Kasumi-1 (cell line): ENCODE results near the gene USH1C.

Experiments used
- DNase-seq, 2 experiments: peaks; one replicate each; lab custom pipeline; 2025; lab: John Stamatoyannopoulos, UW

USH1C gene

DNA sequence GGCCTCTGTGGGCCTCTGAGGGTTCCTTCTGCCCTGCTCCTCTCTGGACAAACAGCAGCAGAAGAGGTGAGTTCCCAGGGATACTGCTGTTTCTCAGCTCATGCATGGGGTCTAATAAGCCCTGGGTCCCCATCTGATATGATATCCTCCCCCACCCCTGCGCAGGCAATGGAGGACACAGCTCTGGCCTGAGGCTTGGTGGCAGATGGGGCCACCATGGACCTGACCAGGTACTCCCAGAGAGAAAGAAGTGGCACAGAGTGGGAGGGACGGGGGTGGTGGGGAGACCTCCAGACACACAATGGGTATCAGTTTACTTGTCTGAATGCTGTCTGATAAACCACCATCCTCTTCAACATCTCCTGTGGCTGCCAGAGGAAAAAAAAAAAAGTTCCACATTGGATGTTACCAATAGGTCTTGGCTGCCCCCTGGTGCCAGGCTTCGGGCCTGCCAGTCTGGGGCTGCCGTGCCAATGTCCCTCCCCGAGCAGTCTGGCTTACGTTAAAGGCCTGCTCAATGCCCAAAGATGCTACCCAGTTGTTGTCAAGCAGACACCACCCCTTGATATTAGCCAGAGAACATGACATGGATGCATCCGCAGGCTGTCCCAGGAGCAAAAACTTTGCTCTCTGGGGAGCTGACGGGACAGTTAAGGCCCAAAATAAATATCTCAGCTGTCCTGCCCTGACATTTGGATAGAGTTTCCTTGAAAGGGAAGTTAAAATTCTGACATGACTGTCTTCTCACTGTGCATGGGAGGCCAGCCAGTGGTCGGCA lies 39.7 kb downstream of the USH1C start:
- DNase-seq, result peak; percentile 54 to 71

DNA sequence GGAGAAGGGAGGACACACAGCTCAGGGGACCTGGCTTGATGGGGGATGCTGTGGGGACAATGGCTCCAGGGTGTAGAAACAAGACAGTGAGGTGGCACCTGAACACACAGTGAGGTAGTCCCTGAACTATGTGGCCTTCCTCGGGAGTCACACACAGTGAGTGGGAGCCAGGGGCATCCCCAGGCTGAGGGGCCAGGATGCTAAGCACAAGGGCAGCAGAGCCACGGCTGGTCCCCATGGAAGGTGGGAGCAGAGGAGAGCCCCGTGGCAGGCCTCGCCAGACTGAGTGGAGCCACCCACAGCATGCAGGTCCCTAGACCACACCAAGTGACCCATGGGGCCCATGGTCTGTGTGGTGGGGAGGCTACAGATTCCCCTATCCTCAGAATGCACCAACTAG lies 41.6 kb downstream of the USH1C start:
- no peak for DNase-seq

DNA sequence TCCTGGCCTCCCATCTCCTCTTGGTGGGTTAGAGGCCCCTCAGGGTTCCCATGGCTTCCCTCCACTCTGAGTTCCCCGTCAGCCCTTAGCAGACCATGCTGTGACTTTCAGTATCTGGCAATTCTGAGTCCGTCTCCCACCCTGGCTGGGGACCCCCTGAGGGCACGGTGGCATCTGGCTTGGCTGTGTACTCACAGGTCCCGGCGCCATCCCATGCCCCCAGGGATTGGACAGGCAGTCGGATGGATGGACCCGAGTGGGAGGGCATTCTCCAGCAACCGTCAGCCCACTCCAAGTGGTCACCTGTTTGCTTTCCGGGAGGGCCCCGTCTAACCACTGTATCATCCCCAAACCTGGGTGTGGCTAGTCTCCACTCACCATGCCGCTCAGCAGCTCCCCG lies 43.5 kb downstream of the USH1C start:
- DNase-seq, result no peak

GRCh38 chr11:17498475-17498874 lies 45.7 kb downstream of the USH1C start:
- DNase-seq, result no peak

DNA sequence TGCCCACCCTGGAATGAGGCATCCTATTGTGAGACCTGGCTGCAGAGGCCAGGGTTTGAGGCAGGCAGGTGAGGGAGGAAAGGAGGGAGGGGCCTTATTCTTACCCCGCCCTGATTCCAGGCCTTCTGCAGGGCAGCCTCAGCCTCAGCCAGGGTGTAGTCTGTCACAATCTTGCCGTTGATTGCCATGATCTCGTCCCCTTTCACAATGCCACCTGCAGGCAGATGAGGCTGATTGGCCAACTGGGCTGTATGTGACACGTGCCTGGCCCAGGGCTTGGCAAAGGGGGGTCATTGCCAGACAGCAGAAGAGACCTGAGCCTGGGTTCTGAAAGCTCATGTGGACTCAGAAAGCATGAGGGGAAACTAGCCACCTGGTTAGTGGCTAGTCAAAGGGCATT lies 46.2 kb downstream of the USH1C start:
- DNase-seq, result no peak

GRCh38 chr11:17496406-17496805 lies 47.8 kb downstream of the USH1C start:
- no peak for DNase-seq

DNA sequence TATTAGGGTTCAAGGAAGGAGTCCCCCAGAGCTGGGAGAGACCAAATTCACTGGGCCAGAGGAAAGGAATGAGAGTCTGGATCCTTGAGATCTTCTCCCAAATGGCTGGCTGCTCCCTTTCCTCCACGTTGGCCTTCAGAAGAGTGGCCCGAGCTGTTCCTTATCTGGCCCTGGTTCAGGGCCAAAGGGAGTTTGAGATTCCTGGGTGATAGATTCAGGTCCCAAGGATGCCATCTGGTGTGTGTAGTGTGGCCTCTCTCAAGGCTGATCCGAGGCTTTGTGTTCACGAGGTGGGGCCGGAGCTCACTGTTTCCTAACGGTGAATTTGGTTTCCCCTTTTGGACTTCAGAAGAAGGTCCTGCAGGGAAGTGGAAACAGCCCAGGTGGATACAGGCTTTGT lies 50.2 kb downstream of the USH1C start:
- no peak for DNase-seq

GRCh38 chr11:17490938-17491337 lies 53.3 kb downstream of the USH1C start:
- no peak for DNase-seq

DNA sequence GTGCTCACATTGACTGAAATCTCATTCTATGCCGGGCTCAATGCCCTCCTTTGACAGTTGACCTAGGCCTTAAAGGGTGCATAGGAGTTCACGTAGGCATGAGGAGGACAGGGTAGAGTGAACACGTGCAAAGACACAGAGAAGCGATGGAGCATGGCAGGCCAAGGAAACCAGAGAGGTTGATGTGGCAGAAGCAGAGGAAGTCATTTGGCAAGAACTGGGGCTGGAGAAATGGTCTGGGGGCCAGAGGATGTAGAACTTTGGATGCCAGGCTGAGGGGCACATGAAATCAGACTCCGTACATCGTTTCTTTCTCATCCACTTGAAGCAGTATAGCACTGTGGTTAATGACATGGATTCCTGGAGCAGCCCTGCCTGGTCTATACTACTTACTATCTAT lies 54.0 kb downstream of the USH1C start:
- DNase-seq, result no peak

DNA sequence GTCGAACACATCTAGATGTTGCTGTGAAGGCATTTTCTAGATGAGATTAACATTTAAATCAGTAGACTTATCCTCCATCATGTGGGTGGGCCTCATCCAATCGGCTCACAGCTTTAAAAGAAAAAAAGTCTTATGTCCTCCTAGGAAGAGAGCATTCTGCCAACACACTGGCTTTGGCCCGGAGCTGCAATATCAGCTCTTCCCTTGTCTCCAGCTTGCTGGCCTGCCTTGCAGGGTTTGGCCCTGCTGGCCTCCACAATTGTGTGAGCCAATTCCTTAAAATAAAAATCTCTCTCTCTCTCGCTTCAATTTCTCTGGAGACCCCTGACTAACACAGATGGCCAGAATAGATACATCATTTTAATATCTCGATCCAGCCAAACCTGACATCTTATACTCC lies 54.5 kb downstream of the USH1C start:
- no peak for DNase-seq

GRCh38 chr11:17488563-17488962 lies 55.7 kb downstream of the USH1C start:
- DNase-seq, result no peak

DNA sequence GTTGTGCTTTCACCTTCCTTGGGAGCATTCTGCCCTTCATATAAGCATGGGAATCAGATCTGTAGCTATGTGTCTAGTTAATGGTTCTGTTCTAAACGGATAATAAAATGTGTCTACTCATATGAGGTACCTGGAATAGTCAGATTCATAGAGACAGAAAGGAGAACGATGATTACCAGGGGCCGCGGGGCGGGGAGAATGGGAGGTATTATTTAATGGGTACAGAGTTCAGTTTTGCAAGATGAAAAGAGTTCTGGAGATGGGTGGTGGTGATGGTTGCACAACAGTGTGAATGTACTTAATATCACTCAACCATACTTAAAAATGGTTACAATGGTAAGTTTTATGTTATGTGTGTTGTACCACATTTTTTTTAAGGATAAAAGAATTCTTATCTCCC lies 57.6 kb downstream of the USH1C start:
- DNase-seq, result no peak

DNA sequence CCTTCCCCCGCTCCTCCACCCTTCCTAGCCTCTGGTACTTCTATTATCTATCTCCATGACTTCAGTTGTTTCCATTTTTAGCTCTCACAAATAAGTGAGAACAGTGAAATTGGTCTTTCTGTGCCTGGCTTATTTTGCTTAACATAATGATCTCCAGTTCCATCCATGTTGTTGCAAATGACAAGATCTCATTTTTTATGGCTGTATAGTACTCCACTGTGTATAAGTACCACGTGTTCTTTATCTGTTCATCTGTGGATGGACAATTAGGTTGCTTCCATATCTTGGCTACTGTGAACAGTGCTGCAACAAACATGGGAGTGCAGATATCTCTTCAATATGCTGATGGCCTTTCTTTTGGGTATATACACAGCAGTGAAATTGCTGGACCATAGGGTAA lies 60.7 kb downstream of the USH1C start:
- DNase-seq, result no peak

GRCh38 chr11:17481905-17482304 lies 62.3 kb downstream of the USH1C start:
- DNase-seq, result no peak

GRCh38 chr11:17479284-17480214 lies 64.7 kb downstream of the USH1C start:
- no peak for DNase-seq

DNA sequence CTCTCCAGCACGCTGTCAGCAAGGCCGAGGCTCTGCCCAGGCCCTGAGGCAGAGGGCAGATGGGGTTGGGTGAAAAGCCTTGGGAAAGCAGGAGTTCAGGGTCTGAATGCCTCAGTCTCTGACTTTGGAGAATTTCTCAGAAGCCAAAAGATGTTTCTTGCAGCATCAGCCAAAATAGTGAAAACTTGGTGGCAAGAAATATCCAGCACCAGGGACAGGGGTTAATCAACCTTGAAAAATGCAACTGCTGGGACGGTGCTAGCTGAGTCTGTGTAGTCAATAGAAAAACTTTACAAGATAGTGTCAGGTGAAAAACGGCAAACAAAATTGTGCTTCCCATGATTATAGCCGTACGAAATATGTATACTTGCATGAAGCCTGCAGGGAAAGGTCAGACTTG lies 66.1 kb downstream of the USH1C start:
- DNase-seq, result no peak

GRCh38 chr11:17477361-17477760 lies 66.9 kb downstream of the USH1C start:
- DNase-seq, result no peak

- DNase-seq, result no peak
These were observed 67.2 kb downstream of the USH1C start for GRCh38 chr11:17477084-17477333.

GRCh38 chr11:17476317-17477083 lies 67.7 kb downstream of the USH1C start, which contains the start of gene ABCC8:
Gene ABCC8 (minus strand): TSS chr11:17476845. CDS start chr11:17476776, 69 bp downstream.
- no peak for DNase-seq

- no peak for DNase-seq
These were observed 68.4 kb downstream of the USH1C start for GRCh38 chr11:17475666-17476316.

DNA sequence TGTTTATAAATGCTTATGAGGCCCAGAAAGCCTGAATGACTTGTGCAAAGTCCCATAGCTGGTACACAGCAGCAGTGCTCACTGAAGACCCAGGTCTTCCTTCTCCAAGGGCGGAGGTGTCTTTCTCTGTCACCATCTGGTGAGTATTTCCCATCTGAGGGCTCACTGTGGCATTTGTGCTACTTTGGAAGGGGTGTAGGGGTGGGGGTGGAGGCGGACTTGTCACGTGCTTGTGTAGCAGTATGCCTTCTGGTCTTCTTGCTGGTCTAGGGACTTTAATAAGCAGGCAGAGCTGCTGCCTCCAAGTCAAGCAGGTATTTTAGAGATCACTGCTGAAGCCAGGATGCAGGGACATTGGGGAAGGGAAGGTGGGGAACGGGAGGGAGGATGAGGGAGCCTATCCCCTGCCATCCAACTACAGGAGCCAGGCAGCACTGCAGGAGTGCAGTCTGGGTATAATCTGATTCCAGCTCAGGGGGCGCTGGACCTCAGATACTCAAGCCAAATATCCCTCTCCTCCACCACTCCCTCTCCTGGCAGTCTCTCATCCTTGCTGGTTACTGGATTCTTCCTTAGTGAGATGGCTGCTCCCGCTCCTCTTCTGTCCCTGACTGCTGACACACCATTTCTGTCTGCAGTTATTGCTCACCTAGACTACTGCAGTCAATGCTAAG lies 71.0 kb downstream of the USH1C start:
- DNase-seq, result peak; percentile 31 to 44

GRCh38 chr11:17472467-17472866 lies 71.7 kb downstream of the USH1C start:
- no peak for DNase-seq
